Transverse colon (tissue), 3 donors: ENCODE measurements around the gene DPYD.

Source experiments
- POLR2A ChIP-seq: fragments of 450-650 bp; IDR thresholded peaks from one replicate; pipeline ENCODE4 v1.6.1; 2016; ENCODE audit warnings: antibody characterized with exemption, mild to moderate bottlenecking, moderate library complexity
- TF ChIP-seq, protein P1 (sequence below), 5 experiments: fragments of 200-600 bp in 3 of 5; fragments of 450-650 bp in 2 of 5; sonication (generic) in 3 of 5; IDR thresholded peaks; 1 replicate in 2 of 5; 2 replicates in 3 of 5; pipeline ENCODE4 v1.5.1; 2016 to 2017; ENCODE audit warnings: antibody characterized with exemption in 5 of 5, inconsistent platforms in 3 of 5, mild to moderate bottlenecking in 2 of 5, moderate library complexity in 1 of 5

DNA sequence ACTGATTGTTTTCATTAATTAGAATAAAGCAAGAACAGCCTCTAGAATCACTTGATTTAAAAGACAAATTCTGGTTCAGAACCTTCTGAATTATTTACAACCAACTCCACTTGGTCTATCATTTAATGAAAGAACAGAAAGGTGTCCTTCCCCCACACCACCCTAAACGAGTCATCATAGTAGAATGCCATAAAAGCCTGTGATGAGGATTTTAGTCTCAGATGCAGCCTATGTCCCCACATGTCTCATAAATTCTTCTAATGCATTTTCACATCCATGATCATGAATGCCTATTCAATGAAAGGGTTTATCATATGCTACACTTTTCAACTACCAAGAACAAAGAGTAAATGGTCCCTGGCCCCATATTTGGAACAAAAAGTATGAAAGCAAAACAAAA is 508.1 kb downstream of the DPYD start:
- TF ChIP-seq, protein P1, sequence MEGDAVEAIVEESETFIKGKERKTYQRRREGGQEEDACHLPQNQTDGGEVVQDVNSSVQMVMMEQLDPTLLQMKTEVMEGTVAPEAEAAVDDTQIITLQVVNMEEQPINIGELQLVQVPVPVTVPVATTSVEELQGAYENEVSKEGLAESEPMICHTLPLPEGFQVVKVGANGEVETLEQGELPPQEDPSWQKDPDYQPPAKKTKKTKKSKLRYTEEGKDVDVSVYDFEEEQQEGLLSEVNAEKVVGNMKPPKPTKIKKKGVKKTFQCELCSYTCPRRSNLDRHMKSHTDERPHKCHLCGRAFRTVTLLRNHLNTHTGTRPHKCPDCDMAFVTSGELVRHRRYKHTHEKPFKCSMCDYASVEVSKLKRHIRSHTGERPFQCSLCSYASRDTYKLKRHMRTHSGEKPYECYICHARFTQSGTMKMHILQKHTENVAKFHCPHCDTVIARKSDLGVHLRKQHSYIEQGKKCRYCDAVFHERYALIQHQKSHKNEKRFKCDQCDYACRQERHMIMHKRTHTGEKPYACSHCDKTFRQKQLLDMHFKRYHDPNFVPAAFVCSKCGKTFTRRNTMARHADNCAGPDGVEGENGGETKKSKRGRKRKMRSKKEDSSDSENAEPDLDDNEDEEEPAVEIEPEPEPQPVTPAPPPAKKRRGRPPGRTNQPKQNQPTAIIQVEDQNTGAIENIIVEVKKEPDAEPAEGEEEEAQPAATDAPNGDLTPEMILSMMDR (IDR thresholded peaks at IDR 0.05), result no peak
- TF ChIP-seq POLR2A, result no peak
